Tibial artery (tissue), 4 donors: ENCODE data around the gene TP53TG3.
"Not testable (repeated sequence)": the region's sequence is repeated elsewhere in the genome, so short reads cannot be mapped to it uniquely, and the experiment has no call there.

Experiments used
- DNase-seq, 2 donors: peaks; one replicate each; pipeline ENCODE4 v3.0.0-alpha.2; 2019
- H3K27ac ChIP-seq, 2 donors: fragments of 200-600 bp; sonication (generic) in 1 of 2; 1 replicate in 1 of 2; 2 replicates in 1 of 2; pipeline ENCODE4 v1.5.1; 2018 to 2019; ENCODE audit warnings: mild to moderate bottlenecking in 1 of 2
- H3K27me3 ChIP-seq, 2 donors: fragments of 200-600 bp; sonication (generic) in 1 of 2; one replicate each; pipeline versions ENCODE4 v1.5.1 to v1.6.0; 2016 to 2019
- H3K36me3 ChIP-seq, 3 donors: fragments of 200-600 bp; sonication (generic) in 2 of 3; one replicate each; pipeline ENCODE4 v1.5.1; 2016 to 2019; ENCODE audit warnings: mild to moderate bottlenecking in 2 of 3
- H3K4me1 ChIP-seq, 4 donors: fragments of 200-600 bp; sonication (generic) in 2 of 4; 1 replicate in 3 of 4; 2 replicates in 1 of 4; pipeline ENCODE4 v1.5.1; 2016 to 2019
- H3K4me3 ChIP-seq, 2 donors: fragments of 200-600 bp; sonication (generic) in 1 of 2; 1 replicate in 1 of 2; 2 replicates in 1 of 2; pipeline ENCODE4 v1.5.1; 2018 to 2019; ENCODE audit warnings: mild to moderate bottlenecking in 2 of 2
- H3K9me3 ChIP-seq, 3 donors: fragments of 200-600 bp; sonication (generic) in 1 of 3; one replicate each; pipeline ENCODE4 v1.5.1; 2016 to 2019
- intact Hi-C: fragments of 100-400 bp; cut with DNase I; formaldehyde crosslinking; loops from one replicate; pipeline ENCODE4 v1.15.0; 2023; ENCODE audit warnings: low total_unique reads

TP53TG3 gene, protein sequence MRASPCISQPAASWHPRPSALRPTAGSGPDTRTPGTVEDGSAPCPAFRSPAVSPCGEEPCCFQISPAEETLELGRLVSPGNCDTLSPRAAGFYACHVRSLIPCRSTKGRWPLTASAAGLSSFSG

DNA sequence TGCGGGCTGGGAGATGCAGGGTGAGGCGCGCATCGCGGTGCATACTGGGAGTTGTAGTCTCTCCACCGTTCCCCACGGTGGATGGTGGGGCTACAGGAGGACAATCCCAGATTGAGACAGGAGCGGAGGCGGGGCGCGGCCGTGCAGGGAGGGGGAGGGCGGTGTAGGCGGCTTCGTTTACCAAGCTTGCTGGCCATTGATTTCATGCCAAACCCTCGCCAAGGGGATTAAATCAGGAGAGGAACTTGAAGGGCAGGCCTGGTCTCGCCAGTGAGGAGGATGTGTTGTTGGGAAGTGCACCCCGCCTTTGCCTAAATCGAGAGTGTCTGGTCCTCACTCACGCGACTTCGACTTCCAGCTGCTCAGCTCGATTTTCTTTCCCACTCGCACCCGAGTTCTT is at the start of gene TP53TG3:
TP53TG3 (minus strand) TSS at position 101 of the 400 bp plus-strand sequence; CDS start at position 33, 68 bp downstream.
- H3K4me3 ChIP-seq = not testable (repeated sequence)

DNA sequence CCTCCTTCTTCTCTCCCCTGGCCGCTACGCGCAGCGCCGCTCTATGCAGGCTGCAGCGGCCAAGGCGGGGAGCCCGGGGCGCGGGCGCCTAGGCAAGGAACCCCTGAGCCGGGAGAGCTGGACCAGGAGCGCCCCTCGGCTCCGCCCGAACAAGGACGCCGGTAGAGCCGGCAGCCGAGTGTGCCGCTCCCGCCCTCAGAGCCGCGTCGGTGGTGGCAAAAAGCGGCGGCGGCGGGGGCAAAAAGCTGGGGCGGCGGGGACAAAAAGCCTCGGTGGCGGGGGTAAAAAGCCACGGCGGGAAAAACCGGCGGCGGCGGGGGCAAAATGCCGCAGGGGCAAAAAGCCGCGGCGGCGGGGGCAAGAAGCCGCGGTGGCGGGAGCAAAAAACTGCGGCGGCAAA is 25.1 kb downstream of the TP53TG3 start:
- intact Hi-C loops, H3K36me3 ChIP-seq, DNase-seq, H3K27me3 ChIP-seq, H3K4me3 ChIP-seq, H3K9me3 ChIP-seq, H3K27ac ChIP-seq, H3K4me1 ChIP-seq: not testable (repeated sequence)

More for the DNA sequence above, at the start of gene TP53TG3:
- H3K9me3 ChIP-seq, H3K36me3 ChIP-seq, intact Hi-C loops, DNase-seq, H3K27me3 ChIP-seq, H3K4me1 ChIP-seq, H3K27ac ChIP-seq: not testable (repeated sequence)

DNA sequence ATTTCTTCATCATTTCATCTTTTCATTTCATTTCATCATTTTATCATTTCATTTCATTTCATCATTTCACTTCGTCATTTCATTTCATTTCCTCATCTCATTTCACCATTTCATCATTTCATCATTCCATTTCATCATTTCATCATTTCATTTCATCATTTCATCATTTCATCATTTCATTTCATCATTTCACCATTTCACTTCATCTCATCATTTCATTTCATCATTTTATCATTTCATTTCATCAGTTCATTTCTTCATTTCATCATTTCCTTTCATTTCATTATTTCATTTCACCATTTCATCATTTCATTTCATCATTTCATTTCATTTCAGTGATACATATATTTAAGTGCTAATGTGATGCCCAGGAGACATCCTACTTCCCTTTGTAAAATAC is 28.4 kb downstream of the TP53TG3 start:
- DNase-seq, H3K9me3 ChIP-seq, H3K27me3 ChIP-seq, H3K4me3 ChIP-seq, H3K27ac ChIP-seq, H3K4me1 ChIP-seq, H3K36me3 ChIP-seq, intact Hi-C loops: not testable (repeated sequence)

DNA sequence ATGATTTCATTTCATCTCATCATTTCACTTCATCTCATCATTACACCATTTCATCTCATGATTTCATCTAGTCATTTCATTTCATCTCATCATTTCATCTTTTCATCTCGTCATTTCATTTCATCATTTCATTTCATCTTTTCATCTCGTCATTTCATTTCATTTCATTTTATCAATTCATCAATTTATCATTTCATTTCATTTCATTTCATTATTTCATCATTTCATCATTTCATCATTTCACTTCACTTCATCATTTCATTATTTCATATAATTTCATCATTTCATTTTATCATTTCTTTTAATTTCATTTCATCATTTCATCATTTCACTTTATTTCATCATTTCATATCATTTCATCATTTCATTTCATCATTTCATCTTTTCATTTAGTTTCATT is 29.2 kb downstream of the TP53TG3 start:
- H3K27me3 ChIP-seq, H3K4me3 ChIP-seq, H3K36me3 ChIP-seq, H3K9me3 ChIP-seq, H3K27ac ChIP-seq, DNase-seq, intact Hi-C loops, H3K4me1 ChIP-seq: not testable (repeated sequence)

DNA sequence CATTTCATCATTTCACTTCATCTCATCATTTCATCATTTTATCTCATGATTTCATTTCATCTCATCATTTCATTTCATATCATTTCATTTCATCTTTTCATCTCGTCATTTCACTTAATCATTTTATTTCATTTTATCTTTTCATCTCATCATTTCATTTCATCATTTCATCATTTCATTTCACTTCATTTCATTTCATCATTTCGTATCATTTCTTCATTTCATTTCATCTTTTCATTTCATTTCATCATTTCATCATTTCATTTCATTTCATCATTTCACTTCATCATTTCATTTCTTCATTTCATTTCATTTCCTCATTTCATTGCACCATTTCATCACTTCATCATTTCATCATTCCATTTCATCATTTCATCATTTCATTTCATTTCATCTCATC is 29.8 kb downstream of the TP53TG3 start:
- DNase-seq, H3K27ac ChIP-seq, H3K4me3 ChIP-seq, H3K36me3 ChIP-seq, H3K27me3 ChIP-seq, intact Hi-C loops, H3K9me3 ChIP-seq, H3K4me1 ChIP-seq: not testable (repeated sequence)

DNA sequence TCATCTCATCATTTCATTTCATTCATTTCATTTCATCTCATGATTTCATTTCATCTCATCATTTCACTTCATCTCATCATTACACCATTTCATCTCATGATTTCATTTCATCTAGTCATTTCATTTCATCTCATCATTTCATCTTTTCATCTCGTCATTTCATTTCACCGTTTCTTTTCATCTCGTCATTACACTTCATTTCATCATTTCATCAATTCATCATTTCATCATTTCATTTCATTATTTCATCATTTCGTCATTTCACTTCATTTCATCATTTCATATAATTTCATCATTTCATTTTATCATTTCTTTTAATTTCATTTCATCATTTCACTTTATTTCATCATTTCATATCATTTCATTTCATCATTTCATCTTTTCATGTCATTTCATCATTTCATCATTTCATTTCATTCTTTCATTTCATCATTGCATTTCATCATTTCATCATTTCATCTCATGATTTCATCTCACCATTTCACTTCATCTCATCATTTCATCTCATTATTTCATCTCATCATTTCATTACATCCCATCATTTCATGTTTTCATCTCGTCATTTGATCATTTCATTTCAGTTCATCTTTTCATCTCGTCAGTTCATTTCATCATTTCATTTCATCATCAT is 30.6 kb downstream of the TP53TG3 start:
- DNase-seq, H3K9me3 ChIP-seq, intact Hi-C loops, H3K4me3 ChIP-seq, H3K27ac ChIP-seq, H3K36me3 ChIP-seq, H3K27me3 ChIP-seq, H3K4me1 ChIP-seq: not testable (repeated sequence)

DNA sequence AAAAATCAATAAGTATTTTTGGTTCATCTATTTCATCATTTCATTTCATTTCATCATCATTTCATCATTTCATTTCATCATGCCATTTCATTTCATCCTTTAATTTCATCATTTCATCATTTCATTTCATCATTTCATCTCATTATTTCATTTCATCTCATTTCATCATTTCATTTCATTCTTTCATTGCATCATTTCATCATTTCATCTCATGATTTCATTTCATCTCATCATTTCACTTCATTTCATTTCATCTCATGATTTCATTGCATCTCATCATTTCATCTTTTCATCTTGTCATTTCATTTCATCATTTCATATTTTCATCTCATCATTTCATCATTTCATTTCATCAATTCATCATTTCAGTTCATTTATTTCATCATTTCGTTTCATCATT is 31.2 kb downstream of the TP53TG3 start:
- DNase-seq, H3K27me3 ChIP-seq, H3K9me3 ChIP-seq, H3K27ac ChIP-seq, H3K4me1 ChIP-seq, H3K4me3 ChIP-seq, intact Hi-C loops, H3K36me3 ChIP-seq: not testable (repeated sequence)

DNA sequence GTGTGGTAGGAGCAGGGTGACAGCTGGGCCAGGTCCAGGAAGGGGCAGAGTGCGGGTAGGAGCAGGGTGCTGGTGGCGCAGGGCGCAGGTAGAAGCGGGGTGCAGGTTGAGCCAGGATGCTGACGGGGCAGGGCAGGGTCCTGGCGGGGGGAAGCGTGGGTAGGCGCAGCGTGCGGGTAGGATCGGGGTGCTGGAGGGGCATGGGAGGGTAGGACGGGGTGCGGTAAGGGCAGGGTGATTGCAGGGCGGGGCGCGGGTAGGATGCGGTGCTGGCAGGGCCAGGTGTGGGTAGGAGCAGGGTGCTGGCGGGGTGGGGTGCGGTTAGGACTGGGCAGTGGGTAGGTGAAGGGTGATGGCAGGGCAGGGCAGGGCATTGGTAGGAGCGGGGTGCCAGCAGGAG is 38.4 kb downstream of the TP53TG3 start:
- H3K27ac ChIP-seq, H3K27me3 ChIP-seq, DNase-seq, H3K4me3 ChIP-seq, H3K9me3 ChIP-seq, H3K4me1 ChIP-seq, H3K36me3 ChIP-seq, intact Hi-C loops: not testable (repeated sequence)

DNA sequence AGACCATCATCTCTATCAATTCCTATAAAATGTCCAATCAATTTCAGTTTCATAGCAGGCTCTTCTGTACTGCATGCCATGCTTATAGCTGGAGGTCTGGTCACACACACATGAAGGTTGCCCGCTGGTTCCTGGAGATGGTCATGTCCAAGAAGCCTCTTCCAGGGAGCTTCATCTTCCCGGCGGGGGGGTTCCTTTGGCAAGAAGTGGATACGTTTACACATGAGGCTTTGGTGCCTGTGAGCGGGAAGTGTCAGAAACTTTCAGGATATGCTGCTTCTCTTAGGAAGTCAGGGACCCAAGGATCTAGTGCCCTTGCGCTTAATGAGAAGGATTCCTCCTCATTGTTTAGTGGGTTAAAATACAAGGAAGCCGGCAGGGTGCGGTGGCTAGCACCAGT is 43.9 kb downstream of the TP53TG3 start:
- H3K9me3 ChIP-seq, H3K27me3 ChIP-seq, H3K36me3 ChIP-seq, intact Hi-C loops, H3K4me3 ChIP-seq, DNase-seq, H3K27ac ChIP-seq, H3K4me1 ChIP-seq: not testable (repeated sequence)
